A673 (cell line): ENCODE results near the gene GTF3C1. TPM values are rescaled to one million over a fixed set of nuclear protein-coding genes. Genes with fewer than 3 reads are reported as not detected.

Source experiments
- BruUV-seq: library from RNA; stranded (reverse); fragments of 400-500 nt; replicated peaks from 2 replicates; lab custom pipeline; 2021; lab: Mats Ljungman, UMichigan
- CTCF ChIA-PET: fragments of 300-600 bp; sonication (Branson Sonifier 250); formaldehyde crosslinking; loops from one replicate; lab custom pipeline; 2022; ENCODE audit warnings: antibody characterized with exemption; lab: Charles Lee
- POLR2A ChIA-PET: fragments of 300-600 bp; sonication (Branson Sonifier 250); formaldehyde crosslinking; loops from one replicate; lab custom pipeline; 2022; ENCODE audit warnings: antibody characterized with exemption; ENCODE audit not compliant: low non-redundant PET; lab: Charles Lee
- DNase-seq: peaks from one replicate; pipeline ENCODE4 v3.0.0-alpha.2; 2015; ENCODE audit warnings: low spot score
- H3K27ac ChIP-seq: fragments of 200-600 bp; sonication (generic); 2 replicates; pipeline ENCODE4 v1.5.1; 2016; ENCODE audit warnings: mixed run types, low read depth, mild to moderate bottlenecking, mixed read lengths, antibody characterized with exemption, low read length; ENCODE audit not compliant: poor library complexity, severe bottlenecking
- H3K27me3 ChIP-seq: fragments of 200-600 bp; sonication (generic); replicated peaks from 2 replicates; pipeline ENCODE4 v1.6.1; 2017; ENCODE audit warnings: mixed run types, low read depth, mild to moderate bottlenecking, mixed read lengths, antibody characterized with exemption, low read length; ENCODE audit not compliant: insufficient read depth, poor library complexity
- H3K36me3 ChIP-seq: fragments of 200-600 bp; sonication (generic); 2 replicates; pipeline ENCODE4 v1.6.1; 2016; ENCODE audit warnings: mixed run types, mild to moderate bottlenecking, mixed read lengths, antibody characterized with exemption, low read length; ENCODE audit not compliant: insufficient read depth, poor library complexity, severe bottlenecking
- H3K4me1 ChIP-seq: fragments of 200-600 bp; sonication (generic); 2 replicates; pipeline ENCODE4 v1.6.1; 2017; ENCODE audit warnings: mixed run types, mild to moderate bottlenecking, mixed read lengths, antibody characterized with exemption, low read length; ENCODE audit not compliant: insufficient read depth, poor library complexity, severe bottlenecking
- H3K4me3 ChIP-seq: fragments of 200-600 bp; sonication (generic); 2 replicates; pipeline ENCODE4 v1.5.1; 2016; ENCODE audit warnings: low read depth, mixed run types, mild to moderate bottlenecking, mixed read lengths, low read length; ENCODE audit not compliant: poor library complexity, severe bottlenecking
- H3K9me3 ChIP-seq: fragments of 200-600 bp; sonication (generic); 2 replicates; pipeline ENCODE4 v1.6.1; 2016; ENCODE audit warnings: mixed run types, low read depth, mild to moderate bottlenecking, mixed read lengths, antibody characterized with exemption, low read length; ENCODE audit not compliant: poor library complexity, severe bottlenecking
- CTCF ChIP-seq: fragments of 300-800, 200-600 bp; sonication (generic); conservative IDR thresholded peaks from 2 replicates; pipeline ENCODE4 v1.5.1; 2017; ENCODE audit warnings: low read depth, mild to moderate bottlenecking, antibody characterized with exemption, low read length, moderate library complexity, mixed read lengths
- EZH2 ChIP-seq: fragments of 200-600 bp; sonication (generic); IDR thresholded peaks from 2 replicates; pipeline ENCODE4 v1.6.1; 2017; ENCODE audit warnings: borderline replicate concordance, low read depth, mild to moderate bottlenecking, mixed read lengths, antibody characterized with exemption, low read length; ENCODE audit not compliant: poor library complexity, severe bottlenecking
- intact Hi-C: fragments of 100-400 bp; cut with micrococcal nuclease; formaldehyde crosslinking; loops from one replicate; pipeline ENCODE4 v1.10.0; 2022; ENCODE audit not compliant: unreplicated experiment
- total RNA-seq: library from RNA; stranded (reverse); gene quantifications from 2 replicates; pipeline ENCODE4 v1.2.3, GENCODE V29; 2021

The GTF3C1 gene
- total RNA-seq, 1 experiment from 2014 or later = 94.2 TPM

- H3K4me1 ChIP-seq = no peaks in the 10 kb centered on the region
- DNase-seq = no peak
- H3K4me3 ChIP-seq = no peak overlapping the region
- H3K27me3 ChIP-seq = no peaks in the 10 kb centered on the region
- CTCF ChIA-PET = no interaction called here
- no TSS peak for BruUV-seq
- no peak overlapping the region for H3K27ac ChIP-seq
- TF ChIP-seq CTCF = no peak
- TF ChIP-seq EZH2 = no peak
- intact Hi-C loops = no loop called here
- no peaks in the 10 kb centered on the region for H3K9me3 ChIP-seq
- POLR2A ChIA-PET = no interaction called here
- peaks cover 71% of the 10 kb centered on the region for H3K36me3 ChIP-seq
These were observed 63.0 kb downstream of the GTF3C1 start for GRCh38 chr16:27486760-27487159.

- BruUV-seq = no TSS peak
These were observed 63.4 kb downstream of the GTF3C1 start for GRCh38 chr16:27486344-27486743.

GRCh38 chr16:27485811-27486210 lies 63.9 kb downstream of the GTF3C1 start:
- CTCF ChIA-PET = no interaction called here
- intact Hi-C loops = no loop called here
- peaks cover 78% of the 10 kb centered on the region for H3K36me3 ChIP-seq

More at GRCh38 chr16:27486344-27486743, 63.4 kb downstream of the GTF3C1 start:
- H3K4me3 ChIP-seq = no peak overlapping the region
- no peak overlapping the region for H3K27ac ChIP-seq
- DNase-seq = peak; percentile 14
- intact Hi-C loops = no loop called here
- no peaks in the 10 kb centered on the region for H3K27me3 ChIP-seq
- no peaks in the 10 kb centered on the region for H3K9me3 ChIP-seq
- ChIA-PET POLR2A (no interaction called here), CTCF (no interaction called here)
- H3K36me3 ChIP-seq = peaks cover 75% of the 10 kb centered on the region
- TF ChIP-seq CTCF (no peak), EZH2 (no peak)
- H3K4me1 ChIP-seq = no peaks in the 10 kb centered on the region

More at GRCh38 chr16:27485811-27486210, 63.9 kb downstream of the GTF3C1 start:
- H3K27me3 ChIP-seq = no peaks in the 10 kb centered on the region
- TF ChIP-seq EZH2 = no peak
- TF ChIP-seq CTCF = no peak
- POLR2A ChIA-PET = no interaction called here
- no peak for DNase-seq
- BruUV-seq = no TSS peak
- H3K4me3 ChIP-seq = no peak overlapping the region
- H3K27ac ChIP-seq = no peak overlapping the region
- no peaks in the 10 kb centered on the region for H3K4me1 ChIP-seq
- no peaks in the 10 kb centered on the region for H3K9me3 ChIP-seq
